ENCODE measurements around the gene NABP2.

GRCh38 chr12:56236985-56237384 is 12.8 kb downstream of the NABP2 start:
- TF ChIP-seq POLR2A (IDR thresholded peaks at IDR 0.05): no peak
- TF ChIP-seq CTCF (IDR thresholded peaks at IDR 0.05): no peak
- no peak for TF ChIP-seq EP300 (IDR thresholded peaks at IDR 0.05)
